ENCODE results near the gene GJD4.

The GJD4 gene

GRCh38 chr10:35639021-35639727 lies 34.0 kb downstream of the GJD4 start:
- no peak for TF ChIP-seq CTCF (IDR thresholded peaks at IDR 0.05; ENCODE audit: low read length, missing control alignments)
- H3K4me3 ChIP-seq (replicated peaks; ENCODE audit: low read depth, low read length), result peak overlapping the region; percentile 60
- no peak for DNase-seq (ENCODE audit: low read depth)

- peak; percentile 47 for DNase-seq (ENCODE audit: low read depth)
- H3K4me3 ChIP-seq (replicated peaks; ENCODE audit: low read depth, low read length), result peak overlapping the region; percentile 60
- no peak for TF ChIP-seq CTCF (IDR thresholded peaks at IDR 0.05; ENCODE audit: low read length, missing control alignments)
These were observed 34.7 kb downstream of the GJD4 start for GRCh38 chr10:35639728-35640401.

- DNase-seq (ENCODE audit: low read depth), result peak; percentile 76
- TF ChIP-seq CTCF (IDR thresholded peaks at IDR 0.05; ENCODE audit: low read length, missing control alignments), result no peak
These were observed 35.3 kb downstream of the GJD4 start for GRCh38 chr10:35640474-35640873.

GRCh38 chr10:35640951-35641675 lies 36.0 kb downstream of the GJD4 start:
- peak overlapping the region; percentile 67 for H3K4me3 ChIP-seq (replicated peaks; ENCODE audit: low read depth, low read length)
- no peak for TF ChIP-seq CTCF (IDR thresholded peaks at IDR 0.05; ENCODE audit: low read length, missing control alignments)
- peak; percentile 89 for DNase-seq (ENCODE audit: low read depth)

More at GRCh38 chr10:35640474-35640873, 35.3 kb downstream of the GJD4 start:
- H3K4me3 ChIP-seq (replicated peaks; ENCODE audit: low read depth, low read length), result peak overlapping the region; percentile 60

GRCh38 chr10:35641676-35642034 lies 36.5 kb downstream of the GJD4 start:
- peak overlapping the region; percentile 67 for H3K4me3 ChIP-seq (replicated peaks; ENCODE audit: low read depth, low read length)
- DNase-seq (ENCODE audit: low read depth), result peak; percentile 47
- TF ChIP-seq CTCF (IDR thresholded peaks at IDR 0.05; ENCODE audit: low read length, missing control alignments), result no peak

GRCh38 chr10:35642035-35642792 lies 37.1 kb downstream of the GJD4 start, which contains the start of gene FZD8:
TSS of gene FZD8 (minus strand) at chr10:35642296. CDS start at chr10:35641429, 867 bp downstream.
- TF ChIP-seq CTCF (IDR thresholded peaks at IDR 0.05; ENCODE audit: low read length, missing control alignments), result peak; percentile 19
- H3K4me3 ChIP-seq (replicated peaks; ENCODE audit: low read depth, low read length), result peak within 1 kb of the TSS; percentile 67
- DNase-seq (ENCODE audit: low read depth), result peak; percentile 93
